ENCODE data around the gene FAM151B.
"Not testable (repeated sequence)": the region's sequence is repeated elsewhere in the genome, so short reads cannot be mapped to it uniquely, and the experiment has no call there.

Gene FAM151B, protein sequence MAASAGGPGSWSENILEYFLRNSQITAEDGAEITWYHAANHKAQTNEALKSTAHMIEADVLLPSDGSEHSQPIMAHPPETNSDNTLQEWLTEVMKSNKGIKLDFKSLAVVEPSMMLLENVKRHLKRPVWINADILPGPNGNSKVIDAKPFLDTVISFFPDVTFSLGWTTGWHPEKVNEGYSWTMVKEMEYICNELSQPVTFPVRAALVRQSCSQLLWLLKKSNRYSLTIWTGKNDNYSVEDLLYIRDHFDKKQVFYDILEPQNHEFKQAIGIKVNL

DNA sequence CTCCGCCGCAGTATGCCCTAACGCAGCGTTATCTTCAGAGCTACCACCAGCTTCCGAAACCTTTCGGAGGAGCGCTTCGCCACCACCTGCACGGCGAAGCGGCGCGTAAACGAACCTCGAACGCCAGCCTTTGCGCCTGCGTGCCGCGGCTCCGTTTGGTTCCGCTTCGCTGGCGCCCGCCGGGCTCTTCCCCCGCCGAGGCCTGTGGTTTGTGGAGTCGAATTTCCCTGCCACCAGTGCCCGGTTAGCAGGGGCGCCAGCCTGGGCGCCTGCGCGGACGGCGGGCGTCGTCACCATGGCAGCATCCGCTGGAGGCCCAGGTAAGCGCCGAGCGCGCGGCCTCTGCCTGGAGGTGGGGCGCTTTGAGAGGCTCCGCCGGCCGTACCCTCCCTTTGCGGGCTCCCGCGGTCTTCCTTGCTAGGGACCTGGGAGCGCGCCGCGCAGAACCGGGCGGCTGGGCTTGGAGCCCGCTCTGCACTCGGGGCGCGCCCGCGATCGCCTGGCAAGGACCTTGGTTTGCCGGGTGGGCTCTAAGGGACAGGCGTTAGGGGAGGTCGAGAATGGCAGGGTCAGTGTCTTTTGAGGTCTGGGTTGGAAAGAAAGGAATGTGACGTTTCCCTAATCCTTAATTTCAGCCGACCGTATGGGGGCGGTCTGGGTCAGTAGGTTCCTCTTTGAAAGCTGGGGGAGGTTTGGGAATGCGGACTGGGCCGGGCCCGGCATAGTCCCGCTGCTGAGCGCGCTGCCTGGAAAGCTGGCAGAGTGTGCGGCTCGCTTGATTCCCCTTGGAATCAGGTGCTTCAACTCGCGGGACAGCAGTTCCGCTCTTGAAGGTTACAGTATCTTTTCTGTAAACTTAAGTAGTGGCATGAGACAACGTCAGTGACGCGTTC lies at the start of gene FAM151B:
Gene FAM151B, plus strand, starts transcription at position 272 of the 893 bp plus-strand sequence. Its CDS starts 24 bp downstream, at position 296.
- peak; percentile 64 to 95 (median 88) for DNase-seq
- intact Hi-C loops (cut with DNase I) = loop anchor here (5.0 to 10.0 kb wide), 2 partner anchors 73 to 164 kb away; partner anchors contain the start of genes DHFR and MSH3

DNA sequence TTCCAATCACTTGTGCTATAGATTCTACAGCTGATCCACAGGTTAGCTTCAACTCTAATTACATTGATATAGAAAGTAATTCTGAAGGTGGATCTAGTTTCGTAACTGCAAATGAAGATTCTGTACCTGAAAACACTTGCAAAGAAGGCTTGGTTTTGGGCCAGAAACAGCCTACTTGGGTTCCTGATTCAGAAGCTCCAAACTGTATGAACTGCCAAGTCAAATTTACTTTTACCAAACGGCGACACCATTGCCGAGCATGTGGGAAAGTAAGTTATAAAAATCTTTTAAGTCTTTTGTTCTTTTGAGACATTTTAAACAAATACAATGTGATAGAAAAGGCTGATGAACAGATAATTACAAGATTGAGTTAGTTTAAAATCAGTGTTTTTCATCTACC lies 49.2 kb upstream of the FAM151B start:
- intact Hi-C loops (cut with DNase I) = no loop called here
- no peak for DNase-seq

- intact Hi-C loops (cut with DNase I) = no loop called here
- no peak for DNase-seq
Measured at GRCh38 chr5:80439213-80439612, 48.7 kb upstream of the FAM151B start.

- intact Hi-C loops (cut with DNase I) = no loop called here
- DNase-seq = no peak
Measured at GRCh38 chr5:80442742-80443141, 45.2 kb upstream of the FAM151B start.

DNA sequence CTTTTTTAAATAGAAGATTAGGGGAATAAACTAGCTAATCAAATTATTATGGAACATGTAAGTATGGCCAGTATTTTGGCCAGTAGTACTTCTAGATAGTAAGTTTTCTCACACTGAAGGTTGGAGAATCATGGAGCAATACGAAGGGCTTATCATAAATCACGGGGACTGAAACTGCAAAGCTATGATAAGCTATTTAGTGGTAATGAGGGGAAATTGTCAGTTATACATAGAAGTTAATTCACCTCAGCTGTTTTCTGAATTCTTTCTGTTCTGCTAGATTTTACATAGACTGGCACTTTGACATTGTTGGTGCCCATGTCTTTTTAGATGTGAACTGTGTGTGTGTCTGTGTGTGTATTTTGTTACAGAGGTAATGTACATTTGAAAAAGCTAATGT lies 34.5 kb upstream of the FAM151B start:
- intact Hi-C loops (cut with DNase I) = no loop called here
- DNase-seq = no peak

GRCh38 chr5:80463269-80463668 lies 24.6 kb upstream of the FAM151B start:
- DNase-seq = no peak
- intact Hi-C loops (cut with DNase I) = no loop called here

DNA sequence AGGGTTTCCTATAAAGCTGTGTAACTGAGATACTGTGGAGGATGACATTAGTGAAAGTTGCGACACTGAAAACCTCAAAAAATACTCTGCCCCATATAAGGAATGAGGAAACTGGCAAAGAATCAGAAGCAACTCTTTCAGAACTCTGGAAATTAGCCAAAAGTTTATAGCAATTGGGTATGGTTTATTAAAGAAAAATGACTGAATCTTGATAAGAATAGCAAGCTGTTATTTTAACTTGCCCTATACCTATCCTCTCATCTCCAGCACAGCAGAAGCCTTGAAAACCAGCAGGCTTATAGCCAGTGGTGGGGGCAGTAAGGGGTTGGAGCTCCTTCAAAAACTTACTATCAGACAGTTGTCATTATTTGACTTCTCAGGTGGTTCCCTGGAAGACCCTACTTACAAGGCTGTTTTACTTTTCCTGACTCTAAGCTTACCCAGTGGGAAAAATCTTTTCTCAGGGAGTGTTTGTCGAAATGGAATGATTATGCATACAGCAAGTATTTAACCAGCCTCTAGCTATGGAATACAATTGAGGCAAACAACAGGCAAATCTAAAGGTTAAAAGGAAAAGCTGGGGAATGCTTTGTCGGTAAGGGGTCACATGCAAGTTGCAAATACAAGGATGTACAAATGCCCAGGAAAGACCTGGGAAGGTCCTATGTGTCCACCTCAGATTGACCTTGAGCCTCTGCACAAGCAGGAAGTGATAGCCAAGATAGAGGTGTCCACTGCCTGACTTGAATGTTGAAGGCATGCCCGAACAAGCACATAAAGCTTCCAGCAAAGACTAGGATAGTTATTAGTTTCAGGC lies 21.0 kb upstream of the FAM151B start:
- no peak for DNase-seq
- intact Hi-C loops (cut with DNase I) = no loop called here

DNA sequence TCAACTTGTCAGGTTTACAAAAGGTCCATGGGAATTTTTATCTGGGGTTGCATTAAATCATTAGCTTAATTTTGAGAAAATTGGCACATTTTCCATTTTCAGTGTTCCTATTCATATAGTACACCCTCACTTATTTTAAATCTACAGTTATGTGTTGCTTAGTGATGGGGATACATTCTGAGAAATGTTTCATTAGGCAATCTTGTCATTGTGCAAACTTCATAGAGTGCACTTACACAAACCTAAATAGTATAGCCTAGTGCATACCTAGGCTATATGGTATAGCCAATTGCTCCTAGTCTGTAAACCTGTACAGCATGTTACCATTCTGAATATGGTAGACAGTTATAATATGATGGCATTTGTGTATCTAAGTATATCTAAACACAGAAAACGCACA lies 19.8 kb upstream of the FAM151B start:
- DNase-seq = no peak
- intact Hi-C loops (cut with DNase I) = no loop called here

- DNase-seq; intact Hi-C loops (cut with DNase I): not testable (repeated sequence)
Measured at GRCh38 chr5:80470631-80471030, 17.3 kb upstream of the FAM151B start.

- intact Hi-C loops (cut with DNase I) = no loop called here
- DNase-seq = no peak
Measured at GRCh38 chr5:80474929-80475328, 13.0 kb upstream of the FAM151B start.

DNA sequence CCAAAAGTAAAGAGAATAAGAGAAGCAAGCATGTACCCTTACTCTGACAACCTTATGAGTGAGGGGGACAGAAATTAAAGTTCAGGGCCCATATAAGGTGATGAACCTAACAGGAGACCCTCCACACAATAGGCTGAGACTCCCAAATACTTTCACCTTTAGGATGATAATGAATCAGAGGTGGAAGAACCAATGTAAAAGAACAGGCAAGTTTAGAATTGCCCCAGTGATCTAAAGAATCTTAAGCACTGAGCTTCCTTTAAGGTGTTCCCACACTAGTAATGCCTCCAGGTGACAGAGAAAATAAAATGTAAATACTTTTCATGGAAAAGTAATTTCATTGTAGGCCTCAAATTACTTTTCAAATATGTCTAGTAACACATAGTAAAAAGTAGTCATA lies 8.2 kb upstream of the FAM151B start:
- no peak for DNase-seq
- intact Hi-C loops (cut with DNase I) = loop anchor here (10.0 kb wide), 1 partner anchor 65 kb away; no protein-coding TSS in a partner anchor

GRCh38 chr5:80480354-80480753 lies 7.5 kb upstream of the FAM151B start:
- no peak for DNase-seq
- intact Hi-C loops (cut with DNase I) = loop anchor here (10.0 kb wide), 1 partner anchor 66 kb away; no protein-coding TSS in a partner anchor

DNA sequence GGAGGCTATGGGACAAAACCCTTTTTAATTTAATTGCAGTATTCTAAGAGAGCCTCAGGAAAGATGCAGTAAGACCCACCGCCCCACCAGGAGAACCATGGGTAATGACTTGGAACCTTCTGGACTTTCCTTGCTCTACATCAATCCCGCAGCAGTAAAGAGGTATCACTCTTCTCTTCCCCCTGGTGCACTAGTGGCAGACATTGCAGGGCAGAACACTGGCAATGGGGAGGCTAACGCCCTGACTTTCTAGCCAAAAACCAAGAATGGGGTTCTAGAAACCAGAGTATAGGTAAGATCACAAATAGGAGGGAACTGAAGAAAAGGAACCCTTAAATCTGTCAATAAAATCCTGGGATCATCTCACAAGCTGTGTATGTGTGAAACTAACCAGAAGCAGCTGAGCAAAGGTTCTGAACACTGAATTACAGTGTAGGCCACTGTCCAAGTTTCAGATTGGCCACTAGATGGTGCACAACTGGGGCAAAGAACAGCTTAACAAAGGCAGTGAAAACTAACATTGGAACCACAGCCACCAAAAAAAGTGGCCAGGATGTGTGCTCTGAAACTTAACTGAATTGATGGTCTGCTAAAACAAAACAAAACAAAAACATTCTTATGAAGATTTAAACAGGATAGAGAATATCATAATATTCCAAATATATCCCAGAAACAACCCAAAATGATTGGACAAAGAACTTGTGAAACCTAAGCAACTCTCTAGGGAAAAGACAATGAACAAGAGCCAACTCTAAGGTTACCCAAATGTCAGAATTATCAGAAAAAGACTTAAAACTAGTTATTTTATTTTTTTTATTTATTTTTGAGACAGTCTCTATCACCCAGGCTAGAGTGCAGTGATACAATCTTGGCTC lies 6.6 kb upstream of the FAM151B start:
- intact Hi-C loops (cut with DNase I) = loop anchor here (10.0 kb wide), 1 partner anchor 66 kb away; no protein-coding TSS in a partner anchor

GRCh38 chr5:80482578-80482977 lies 5.3 kb upstream of the FAM151B start:
- intact Hi-C loops (cut with DNase I) = loop anchor here (10.0 kb wide), 1 partner anchor 68 kb away; no protein-coding TSS in a partner anchor
- DNase-seq = no peak

More for the DNA sequence above, 6.6 kb upstream of the FAM151B start:
- peak in 30 of 42 donors; percentile 5 to 73 (median 40) for DNase-seq

DNA sequence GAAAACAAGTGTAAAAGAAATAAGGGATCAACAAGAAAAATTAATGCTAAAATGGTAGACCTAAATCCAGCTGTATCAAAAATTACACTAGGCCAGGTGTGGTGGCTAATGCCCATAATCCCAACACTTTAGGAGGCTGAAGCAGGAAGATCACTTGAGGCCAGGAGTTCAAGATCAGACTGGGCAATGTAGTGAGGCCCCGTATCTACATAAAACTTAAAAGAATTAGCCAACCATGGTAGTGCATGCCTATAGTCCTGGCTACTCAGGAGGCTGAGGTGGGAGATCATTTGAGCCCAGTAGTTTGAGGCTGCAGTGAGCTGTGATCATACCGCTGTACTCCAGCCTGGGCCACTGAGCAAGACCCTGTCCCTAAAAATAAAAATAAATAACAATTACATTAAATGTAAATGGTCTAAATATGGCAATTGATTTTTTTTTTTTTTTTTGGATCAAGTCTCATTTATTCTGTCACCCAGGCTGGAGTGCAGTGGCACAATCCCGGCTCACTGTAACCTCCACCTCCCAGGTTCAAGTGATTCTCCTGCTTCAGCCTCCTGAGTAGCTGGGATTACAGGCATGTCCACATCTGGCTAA lies 4.2 kb upstream of the FAM151B start:
- no peak for DNase-seq

GRCh38 chr5:80487444-80487828 lies 464 bp upstream of the FAM151B start:
- peak in 11 of 42 donors; percentile 5 to 34 (median 15) for DNase-seq
- intact Hi-C loops (cut with DNase I) = loop anchor here (5.0 to 10.0 kb wide), 2 partner anchors 73 to 165 kb away; partner anchors contain the start of genes DHFR and MSH3

More for the DNA sequence above, 4.2 kb upstream of the FAM151B start:
- intact Hi-C loops (cut with DNase I) = loop anchor here (10.0 kb wide), 1 partner anchor 69 kb away; no protein-coding TSS in a partner anchor

GRCh38 chr5:80491296-80491695 lies 3.4 kb downstream of the FAM151B start:
- DNase-seq = no peak
- intact Hi-C loops (cut with DNase I) = no loop called here

GRCh38 chr5:80492741-80493140 lies 4.8 kb downstream of the FAM151B start:
- intact Hi-C loops (cut with DNase I) = no loop called here
- DNase-seq = no peak
